Cardiac fibroblast (primary cell): ENCODE results near the gene AHR.

Source experiments
- DNase-seq, 2 donors: peaks; one replicate each; pipeline versions ENCODE4 v3.0.0 to v3.0.0-alpha.2; 2010; ENCODE audit warnings: low read depth in 2 of 2
- H3K4me3 ChIP-seq, 2 donors: replicated peaks in 1 of 2; 1 replicate in 1 of 2; 2 replicates in 1 of 2; pipeline ENCODE4 v1.5.1; 2011; ENCODE audit warnings: low read depth in 2 of 2, low read length in 2 of 2, mild to moderate bottlenecking in 2 of 2, moderate library complexity in 1 of 2
- CTCF ChIP-seq: IDR thresholded peaks from one replicate; pipeline ENCODE4 v1.5.1; 2011; ENCODE audit warnings: low read depth, mild to moderate bottlenecking, low read length, inconsistent platforms

The AHR gene

GRCh38 chr7:17297243-17297642 lies 1.2 kb upstream of the AHR start:
- no peak for DNase-seq

GRCh38 chr7:17298840-17299482 lies 509 bp downstream of the AHR start:
- no peak for TF ChIP-seq CTCF
- peak in 1 of 2 donors; percentile 48 for DNase-seq
- peak overlapping the region; percentile 84 to 91 for H3K4me3 ChIP-seq

More at GRCh38 chr7:17297243-17297642, 1.2 kb upstream of the AHR start:
- no peak overlapping the region for H3K4me3 ChIP-seq
- no peak for TF ChIP-seq CTCF

- TF ChIP-seq CTCF = no peak
- DNase-seq = peak in 1 of 2 donors; percentile 50
- H3K4me3 ChIP-seq = peak overlapping the region; percentile 84 to 91
Measured at GRCh38 chr7:17299483-17299991, 1.1 kb downstream of the AHR start.

GRCh38 chr7:17300012-17300411 lies 1.6 kb downstream of the AHR start:
- no peak for DNase-seq
- no peak for TF ChIP-seq CTCF
- H3K4me3 ChIP-seq = peak overlapping the region; percentile 84 to 91

- peak overlapping the region; percentile 84 to 91 for H3K4me3 ChIP-seq
- TF ChIP-seq CTCF = no peak
- DNase-seq = no peak
Measured at GRCh38 chr7:17300437-17300836, 2.0 kb downstream of the AHR start.

- peak; percentile 70 to 76 for DNase-seq
- peak overlapping the region; percentile 84 to 91 for H3K4me3 ChIP-seq
- TF ChIP-seq CTCF = peak; percentile 40
Measured at GRCh38 chr7:17301471-17302456, 3.3 kb downstream of the AHR start.
